ENCODE results near the gene LRP5. TPM values are rescaled to one million over a fixed set of nuclear protein-coding genes. Genes with fewer than 3 reads are reported as not detected.

Gene LRP5
- total RNA-seq, result 27.6 and 29.5 TPM in 2 replicates

DNA sequence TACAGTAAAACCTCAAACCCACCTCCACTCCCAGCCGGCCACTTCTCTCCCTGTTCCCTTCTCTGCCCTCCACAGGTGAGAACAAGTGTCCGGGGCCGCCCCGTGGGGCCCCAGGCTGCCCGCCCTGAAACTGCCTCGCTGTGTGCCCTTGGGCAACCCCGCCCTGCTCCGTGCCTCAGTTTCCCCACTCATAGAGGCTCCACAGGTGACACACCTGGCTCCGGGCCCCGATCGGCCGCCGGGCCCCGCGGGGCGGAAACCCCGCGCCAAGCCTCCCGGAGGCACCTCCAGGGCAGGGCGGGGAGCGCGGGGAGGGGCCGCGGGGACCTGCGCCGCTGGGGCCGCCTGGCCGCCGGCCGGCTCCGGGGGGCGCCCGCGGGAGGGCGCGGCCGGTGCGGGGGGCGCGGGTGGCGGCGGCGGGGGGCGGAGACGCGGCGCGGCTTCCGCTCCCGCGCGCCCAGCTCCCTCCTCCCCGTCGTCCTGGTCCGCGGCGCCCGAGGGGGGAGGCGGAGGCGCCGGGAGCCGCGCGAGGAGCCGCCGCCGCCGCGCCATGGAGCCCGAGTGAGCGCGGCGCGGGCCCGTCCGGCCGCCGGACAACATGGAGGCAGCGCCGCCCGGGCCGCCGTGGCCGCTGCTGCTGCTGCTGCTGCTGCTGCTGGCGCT is at the start of gene LRP5:
Gene LRP5, plus strand, starts transcription at position 475 of the 663 bp plus-strand sequence. Its CDS starts 124 bp downstream, at position 599.
- intact Hi-C loops (cut with micrococcal nuclease), result loop anchor here (2.0 to 5.0 kb wide), 3 partner anchors 29 to 70 kb away; partner anchors contain the start of gene C11orf24

- intact Hi-C loops (cut with micrococcal nuclease), result no loop called here
These were observed 48.9 kb upstream of the LRP5 start for GRCh38 chr11:68263444-68264035.

DNA sequence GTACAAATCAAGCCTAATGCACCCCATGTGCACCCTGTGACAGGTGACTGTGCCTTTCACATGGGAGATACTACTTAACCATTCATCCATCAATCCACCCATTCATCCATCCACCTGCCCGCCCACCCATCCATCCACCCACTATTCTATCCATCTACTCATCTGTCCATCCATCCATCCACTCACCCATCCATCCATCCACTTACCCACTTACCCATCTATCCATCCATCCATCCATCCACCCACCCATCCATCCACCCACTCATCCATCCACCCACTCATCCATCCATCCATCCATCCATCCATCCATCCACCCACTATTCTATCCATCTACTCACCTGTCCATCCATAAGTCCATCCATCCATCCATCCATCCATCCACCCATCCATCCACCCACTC is 48.1 kb upstream of the LRP5 start:
- intact Hi-C loops (cut with micrococcal nuclease), result no loop called here

- intact Hi-C loops (cut with micrococcal nuclease), result no loop called here
These were observed 47.5 kb upstream of the LRP5 start for GRCh38 chr11:68264741-68265540.

DNA sequence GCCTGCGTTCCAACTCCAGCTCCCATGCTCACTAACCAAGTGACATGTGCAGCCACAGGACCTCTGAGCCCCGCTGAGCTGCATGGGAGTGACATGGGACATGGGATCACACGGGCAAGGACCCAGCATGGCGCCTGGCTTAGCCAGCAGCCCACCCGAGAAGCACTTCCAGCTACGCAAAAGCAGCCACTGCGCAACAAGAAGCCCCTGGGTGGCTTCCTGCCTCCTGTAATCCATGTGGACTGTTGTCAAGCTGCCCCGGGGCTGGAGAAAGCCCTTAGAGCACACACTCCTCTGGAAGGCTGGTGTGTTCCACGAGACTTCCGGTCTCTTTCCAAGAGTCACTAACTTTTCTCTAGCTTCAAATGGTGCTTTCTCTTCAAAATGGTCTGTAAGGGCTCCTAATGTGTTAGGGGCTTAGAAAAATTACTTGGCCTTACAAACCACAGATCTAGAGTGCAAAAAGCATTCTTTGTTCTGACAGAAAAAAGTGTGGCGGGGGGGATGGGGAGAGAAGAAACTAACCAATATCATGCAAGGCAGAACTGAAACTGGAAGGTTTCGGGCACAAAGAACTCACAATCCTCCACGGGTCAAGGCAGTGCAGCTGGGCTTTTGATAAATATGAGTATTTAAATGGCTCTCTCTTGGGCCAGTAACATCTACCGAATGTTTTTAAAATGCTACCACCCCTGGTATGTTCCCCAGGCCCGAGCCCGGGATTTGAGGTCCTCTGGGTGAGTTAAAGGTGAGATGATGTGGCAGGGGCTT is 46.1 kb upstream of the LRP5 start:
- intact Hi-C loops (cut with micrococcal nuclease), result no loop called here

GRCh38 chr11:68266936-68267880 is 45.2 kb upstream of the LRP5 start:
- intact Hi-C loops (cut with micrococcal nuclease), result no loop called here

- intact Hi-C loops (cut with micrococcal nuclease), result no loop called here
These were observed 44.5 kb upstream of the LRP5 start for GRCh38 chr11:68267881-68268240.

GRCh38 chr11:68269414-68270081 is 42.8 kb upstream of the LRP5 start:
- intact Hi-C loops (cut with micrococcal nuclease), result loop anchor here (5.0 to 10.0 kb wide), 2 partner anchors 43 to 1405 kb away; partner anchors contain the start of genes LRP5 and LTO1

- intact Hi-C loops (cut with micrococcal nuclease), result loop anchor here (1.0 to 10.0 kb wide), 5 partner anchors 13 to 1404 kb away; partner anchors contain the start of genes LRP5 and LTO1
These were observed 42.0 kb upstream of the LRP5 start for GRCh38 chr11:68270196-68271022.

- intact Hi-C loops (cut with micrococcal nuclease), result loop anchor here (1.0 to 10.0 kb wide), 5 partner anchors 14 to 1404 kb away; partner anchors contain the start of genes LRP5 and LTO1
These were observed 41.2 kb upstream of the LRP5 start for GRCh38 chr11:68271023-68271780.

- intact Hi-C loops (cut with micrococcal nuclease), result loop anchor here (1.0 to 10.0 kb wide), 9 partner anchors 10 to 1403 kb away; partner anchors contain the start of genes LRP5, LTO1 and PPP6R3
These were observed 40.4 kb upstream of the LRP5 start, which contains the start of gene C11orf24 for GRCh38 chr11:68271781-68272608. TSS of gene C11orf24 (minus strand) at chr11:68271973. CDS start at chr11:68263767, 8,206 bp downstream.

DNA sequence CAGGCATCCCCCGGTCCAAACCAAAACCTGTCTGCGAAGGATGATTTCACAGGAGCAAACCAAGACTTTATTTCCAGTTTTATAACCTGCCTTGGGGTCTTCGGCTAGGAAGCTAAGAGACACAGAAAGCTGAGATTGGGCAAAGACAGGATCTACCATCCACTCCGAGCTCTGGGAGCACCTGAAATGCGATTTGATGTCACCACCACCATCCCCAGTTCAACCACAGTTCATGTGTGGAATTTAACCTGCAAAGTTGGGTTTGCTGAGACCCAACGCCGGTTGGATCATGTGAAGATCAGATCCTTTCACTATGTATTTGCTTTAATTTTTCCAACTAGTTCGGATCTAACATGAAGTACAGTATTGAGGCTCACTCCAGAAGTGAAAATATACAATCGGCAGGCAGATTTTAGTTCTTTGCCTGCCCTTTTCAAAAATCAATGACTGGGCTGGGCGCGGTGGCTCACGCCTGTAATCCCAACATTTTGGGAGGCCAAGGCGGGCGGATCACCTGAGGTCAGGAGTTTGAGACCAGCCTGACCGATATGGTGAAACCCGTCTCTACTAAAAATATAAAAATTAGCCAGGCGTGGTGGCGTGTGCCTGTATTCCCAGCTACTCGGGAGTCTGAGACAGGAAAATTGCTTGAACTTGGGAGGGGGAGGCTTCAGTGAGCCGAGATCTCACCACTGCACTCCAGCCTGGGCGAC is 39.2 kb upstream of the LRP5 start:
- intact Hi-C loops (cut with micrococcal nuclease), result loop anchor here (5.0 to 10.0 kb wide), 2 partner anchors 39 to 1402 kb away; partner anchors contain the start of genes LRP5 and LTO1

DNA sequence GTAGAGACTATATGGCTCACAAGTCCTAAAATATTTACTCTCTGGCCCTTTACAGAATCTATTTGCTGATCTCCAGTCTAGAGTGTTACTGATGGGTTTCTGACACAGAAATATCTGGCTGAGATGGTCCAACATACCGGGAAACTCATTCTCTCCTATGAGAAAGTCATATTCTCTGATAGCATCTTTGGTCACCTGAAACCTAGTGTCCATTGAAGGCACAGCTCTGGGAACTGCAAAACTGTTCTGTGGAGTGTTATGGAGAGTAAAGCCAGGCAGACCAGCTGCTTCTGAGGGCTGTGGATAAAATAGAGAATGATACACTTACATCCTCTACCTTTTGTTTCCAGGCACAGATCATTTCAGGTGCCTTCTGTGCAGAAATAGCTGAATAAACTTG is 38.1 kb upstream of the LRP5 start:
- intact Hi-C loops (cut with micrococcal nuclease), result loop anchor here (5.0 to 10.0 kb wide), 2 partner anchors 38 to 1400 kb away; partner anchors contain the start of genes LRP5 and LTO1

GRCh38 chr11:68275721-68276507 is 36.5 kb upstream of the LRP5 start:
- intact Hi-C loops (cut with micrococcal nuclease), result loop anchor here (10.0 kb wide), 1 partner anchor 1399 kb away; the partner anchor contains the start of gene LTO1

DNA sequence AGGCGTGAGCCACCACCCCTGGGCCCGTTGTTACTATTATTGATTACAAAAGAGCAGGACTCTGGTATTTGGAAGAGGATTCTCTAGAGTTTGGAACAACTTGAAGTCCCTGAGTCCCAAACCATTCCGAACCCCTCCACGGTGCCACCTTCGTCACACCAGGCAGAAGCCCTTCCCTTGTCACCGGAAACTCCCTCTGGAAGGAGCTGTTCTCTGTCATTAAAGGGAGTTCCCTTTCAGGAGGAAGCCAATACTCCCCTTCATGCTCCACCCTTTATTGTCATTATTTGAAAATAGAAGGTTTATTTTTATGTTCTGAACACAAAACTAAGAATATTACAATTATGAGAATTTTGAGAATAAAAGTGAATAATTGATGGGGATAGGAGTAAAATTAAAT is 35.5 kb upstream of the LRP5 start:
- intact Hi-C loops (cut with micrococcal nuclease), result loop anchor here (10.0 kb wide), 1 partner anchor 1398 kb away; the partner anchor contains the start of gene LTO1
